Mesenchymal stem cell (in vitro differentiated cells and primary cell): ENCODE data around the gene CHKA.

Experiments
- DNase-seq: peaks from one replicate; pipeline ENCODE4 v3.0.0-alpha.2; 2013
- H2AFZ ChIP-seq: one replicate; pipeline ENCODE4 v1.6.1; 2013; ENCODE audit warnings: low read depth, mild to moderate bottlenecking, control low read depth, inconsistent platforms, low read length, moderate library complexity
- H2AK5ac ChIP-seq: 2 replicates; pipeline ENCODE4 v1.6.1; 2013; ENCODE audit warnings: low read length, moderate library complexity, mild to moderate bottlenecking, inconsistent platforms; ENCODE audit not compliant: severe bottlenecking
- H2BK120ac ChIP-seq: one replicate; pipeline ENCODE4 v1.6.1; 2013; ENCODE audit warnings: low read depth, mild to moderate bottlenecking, inconsistent platforms, low read length, moderate library complexity
- H2BK12ac ChIP-seq, 2 experiments: one replicate each; pipeline ENCODE4 v1.6.1; 2013; ENCODE audit warnings: inconsistent platforms in 2 of 2, low read length in 2 of 2, mild to moderate bottlenecking in 2 of 2, moderate library complexity in 2 of 2, control low read depth in 1 of 2
- H2BK15ac ChIP-seq: one replicate; pipeline ENCODE4 v1.6.1; 2013; ENCODE audit warnings: mild to moderate bottlenecking, low read depth, inconsistent platforms; ENCODE audit not compliant: poor library complexity, severe bottlenecking
- H2BK5ac ChIP-seq: 2 replicates; pipeline ENCODE4 v1.6.1; 2013; ENCODE audit warnings: low read depth, mild to moderate bottlenecking, low read length, control low read depth, inconsistent platforms; ENCODE audit not compliant: poor library complexity, severe bottlenecking
- H3K14ac ChIP-seq, 2 experiments: one replicate each; pipeline ENCODE4 v1.6.1; 2013; ENCODE audit warnings: inconsistent platforms in 2 of 2, low read length in 2 of 2, control low read depth in 1 of 2, mild to moderate bottlenecking in 1 of 2, moderate library complexity in 1 of 2
- H3K18ac ChIP-seq, 2 experiments: one replicate each; pipeline ENCODE4 v1.6.1; 2013; ENCODE audit warnings: inconsistent platforms in 2 of 2, low read length in 2 of 2, control low read depth in 1 of 2, low read depth in 1 of 2, mild to moderate bottlenecking in 1 of 2
- H3K23ac ChIP-seq, 2 experiments: one replicate each; pipeline ENCODE4 v1.6.1; 2013; ENCODE audit warnings: inconsistent platforms in 2 of 2, low read length in 2 of 2, mild to moderate bottlenecking in 2 of 2, moderate library complexity in 2 of 2, control low read depth in 1 of 2
- H3K27ac ChIP-seq: 2 replicates; pipeline ENCODE4 v1.5.1; 2013; ENCODE audit warnings: mild to moderate bottlenecking, moderate library complexity, low read length, control low read depth, inconsistent platforms; ENCODE audit not compliant: poor library complexity, severe bottlenecking
- H3K27me3 ChIP-seq, 2 experiments: 2 replicates each; pipeline versions ENCODE4 v1.6.1 to v1.7.0; 2013; ENCODE audit warnings: low read length in 2 of 2, mild to moderate bottlenecking in 2 of 2, moderate library complexity in 2 of 2, control low read depth in 1 of 2, inconsistent platforms in 1 of 2; ENCODE audit not compliant: control insufficient read depth in 1 of 2, insufficient read depth in 1 of 2
- H3K36me3 ChIP-seq, 2 experiments: 2 replicates each; pipeline versions ENCODE4 v1.6.1 to v1.7.0; 2013; ENCODE audit warnings: low read length in 2 of 2, control low read depth in 1 of 2, inconsistent platforms in 1 of 2, low read depth in 1 of 2, mild to moderate bottlenecking in 1 of 2; ENCODE audit not compliant: insufficient read depth in 2 of 2, control insufficient read depth in 1 of 2
- H3K4ac ChIP-seq, 2 experiments: one replicate each; pipeline ENCODE4 v1.6.1; 2013; ENCODE audit warnings: inconsistent platforms in 2 of 2, low read length in 2 of 2, mild to moderate bottlenecking in 2 of 2, moderate library complexity in 2 of 2, control low read depth in 1 of 2, low read depth in 1 of 2
- H3K4me1 ChIP-seq: 2 replicates; pipeline ENCODE4 v1.6.1; 2013; ENCODE audit warnings: low read depth, low read length, control low read depth; ENCODE audit not compliant: control insufficient read depth, insufficient read depth
- H3K4me2 ChIP-seq: 2 replicates; pipeline ENCODE4 v1.6.1; 2013; ENCODE audit warnings: low read length, mild to moderate bottlenecking, inconsistent platforms; ENCODE audit not compliant: poor library complexity, severe bottlenecking
- H3K4me3 ChIP-seq, 2 experiments: 2 replicates each; pipeline versions ENCODE4 v1.5.1 to v1.7.0; 2013; ENCODE audit warnings: low read length in 2 of 2, mild to moderate bottlenecking in 2 of 2, control low read depth in 1 of 2, low read depth in 1 of 2; ENCODE audit not compliant: insufficient read depth in 1 of 2
- H3K79me1 ChIP-seq: replicated peaks from 2 replicates; pipeline ENCODE4 v1.6.1; 2013; ENCODE audit warnings: mild to moderate bottlenecking, control low read depth, low read length, inconsistent platforms; ENCODE audit not compliant: poor library complexity, severe bottlenecking
- H3K9ac ChIP-seq: 2 replicates; pipeline ENCODE4 v1.7.0; 2013; ENCODE audit warnings: mild to moderate bottlenecking, low read length, moderate library complexity
- H3K9me3 ChIP-seq: 2 replicates; pipeline ENCODE4 v1.7.0; 2013; ENCODE audit warnings: mild to moderate bottlenecking, low read length; ENCODE audit not compliant: control insufficient read depth
- H4K8ac ChIP-seq: one replicate; pipeline ENCODE4 v1.6.1; 2013; ENCODE audit warnings: inconsistent platforms, mild to moderate bottlenecking, low read length, moderate library complexity
- H4K91ac ChIP-seq: one replicate; pipeline ENCODE4 v1.6.1; 2013; ENCODE audit warnings: mild to moderate bottlenecking, low read length, inconsistent platforms
- WGBS: methylation state at CpG from one replicate; pipeline ENCODE4 v1.1.7; 2013; ENCODE audit warnings: mixed read lengths; 5-methylcytosine and 5-hydroxymethylcytosine counted together

The CHKA gene

GRCh38 chr11:68018730-68019190 lies 102.4 kb downstream of the CHKA start:
- Histone ChIP-seq H3K9me3 (no peaks in the 10 kb centered on the region), H3K23ac (no peak overlapping the region), H2AFZ (no peak overlapping the region), H4K8ac (no peak overlapping the region), H3K18ac (no peak overlapping the region), H3K4ac (no peak overlapping the region), H4K91ac (peak overlapping the region; percentile 54), H3K79me1 (no peaks in the 10 kb centered on the region), H2BK15ac (no peak overlapping the region), H2BK12ac (no peak overlapping the region), H3K4me3 (no peak overlapping the region), H2BK120ac (no peak overlapping the region), H3K27ac (no peak overlapping the region), H3K4me2 (no peak overlapping the region), H3K27me3 (no peaks in the 10 kb centered on the region), H3K14ac (no peak overlapping the region), H2BK5ac (no peak overlapping the region), H3K36me3 (peaks cover 14 to 23% of the 10 kb centered on the region in 2 experiments), H2AK5ac (no peak overlapping the region), H3K9ac (no peak overlapping the region), H3K4me1 (peaks cover 44% of the 10 kb centered on the region)
- 94% methylated on average over 18 of the region's 18 CpGs for WGBS
- no peak for DNase-seq

GRCh38 chr11:68017980-68018729 lies 103.0 kb downstream of the CHKA start:
- no peak overlapping the region for H3K18ac ChIP-seq
- H4K91ac ChIP-seq: peak overlapping the region; percentile 43
- H3K9me3 ChIP-seq: no peaks in the 10 kb centered on the region
- H3K23ac ChIP-seq: no peak overlapping the region
- no peak overlapping the region for H2AK5ac ChIP-seq
- no peak overlapping the region for H3K4me3 ChIP-seq
- H2BK12ac ChIP-seq: no peak overlapping the region
- H3K4ac ChIP-seq: no peak overlapping the region
- no peak overlapping the region for H2BK5ac ChIP-seq
- H3K27me3 ChIP-seq: no peaks in the 10 kb centered on the region
- no peak overlapping the region for H2AFZ ChIP-seq
- peaks cover 14 to 23% of the 10 kb centered on the region in 2 experiments for H3K36me3 ChIP-seq
- H3K27ac ChIP-seq: no peak overlapping the region
- H3K4me1 ChIP-seq: peaks cover 48% of the 10 kb centered on the region
- H3K79me1 ChIP-seq: no peaks in the 10 kb centered on the region
- no peak overlapping the region for H3K14ac ChIP-seq
- no peak overlapping the region for H3K4me2 ChIP-seq
- H3K9ac ChIP-seq: no peak overlapping the region
- WGBS: 92% methylated on average over 27 of the region's 27 CpGs
- no peak for DNase-seq
- H2BK15ac ChIP-seq: peak overlapping the region; percentile 41
- H2BK120ac ChIP-seq: no peak overlapping the region
- H4K8ac ChIP-seq: peak overlapping the region; percentile 56

GRCh38 chr11:68016904-68017817 lies 104.0 kb downstream of the CHKA start:
- Histone ChIP-seq H3K4me1 (peaks cover 57% of the 10 kb centered on the region), H3K4me3 (no peak overlapping the region), H3K4me2 (no peak overlapping the region), H2AK5ac (no peak overlapping the region), H3K27ac (no peak overlapping the region), H3K4ac (peak overlapping the region in 1 of 2 experiments; percentile 26), H3K27me3 (no peaks in the 10 kb centered on the region), H3K18ac (peak overlapping the region in 1 of 2 experiments; percentile 41), H3K23ac (no peak overlapping the region), H2BK120ac (no peak overlapping the region), H4K8ac (no peak overlapping the region), H3K9ac (no peak overlapping the region), H2BK5ac (no peak overlapping the region), H2BK15ac (no peak overlapping the region), H2BK12ac (peak overlapping the region in 1 of 2 experiments; percentile 51), H3K14ac (no peak overlapping the region), H3K79me1 (peaks cover 2% of the 10 kb centered on the region), H4K91ac (peak overlapping the region; percentile 20), H2AFZ (no peak overlapping the region), H3K36me3 (peaks cover 10 to 16% of the 10 kb centered on the region in 2 experiments), H3K9me3 (no peaks in the 10 kb centered on the region)
- DNase-seq: no peak
- 80% methylated on average over 16 of the region's 16 CpGs for WGBS
